Mucosa of rectum (tissue), 2 donors: ENCODE measurements around the gene MICU1.
"Not testable (repeated sequence)": the region's sequence is repeated elsewhere in the genome, so short reads cannot be mapped to it uniquely, and the experiment has no call there.

Experiments used
- H3K27ac ChIP-seq, 2 donors: one replicate each; pipeline ENCODE4 v1.7.0; 2013; ENCODE audit warnings: inconsistent platforms in 2 of 2, low read depth in 2 of 2, low read length in 2 of 2
- H3K27me3 ChIP-seq, 2 donors: one replicate each; pipeline ENCODE4 v1.7.0; 2013; ENCODE audit warnings: low read length in 2 of 2; ENCODE audit not compliant: control insufficient read depth in 2 of 2, insufficient read depth in 2 of 2
- H3K36me3 ChIP-seq, 2 donors: one replicate each; pipeline ENCODE4 v1.7.0; 2013; ENCODE audit warnings: low read length in 2 of 2; ENCODE audit not compliant: control insufficient read depth in 2 of 2, insufficient read depth in 2 of 2
- H3K4me1 ChIP-seq, 2 donors: one replicate each; pipeline ENCODE4 v1.7.0; 2013; ENCODE audit warnings: low read length in 2 of 2, mild to moderate bottlenecking in 1 of 2; ENCODE audit not compliant: control insufficient read depth in 2 of 2, insufficient read depth in 2 of 2
- H3K4me3 ChIP-seq, 2 donors: one replicate each; pipeline ENCODE4 v1.7.0; 2013; ENCODE audit warnings: low read length in 2 of 2
- H3K9ac ChIP-seq, 2 donors: one replicate each; pipeline ENCODE4 v1.7.0; 2013; ENCODE audit warnings: low read length in 2 of 2, low read depth in 1 of 2, mild to moderate bottlenecking in 1 of 2
- H3K9me3 ChIP-seq, 2 donors: one replicate each; pipeline ENCODE4 v1.7.0; 2013; ENCODE audit warnings: low read length in 2 of 2; ENCODE audit not compliant: control insufficient read depth in 2 of 2
- donor health status: healthy.
- donor health status: Normal muscosa, but diverticular disease.

The MICU1 gene

GRCh38 chr10:72351479-72351878, 274.4 kb downstream of the MICU1 start:
- Histone ChIP-seq H3K9me3 (no peaks in the 10 kb centered on the region), H3K4me3 (no peak overlapping the region), H3K36me3 (peaks cover 10 to 18% of the 10 kb centered on the region in 2 donors), H3K27me3 (no peaks in the 10 kb centered on the region), H3K9ac (no peak overlapping the region), H3K27ac (no peak overlapping the region), H3K4me1 (peaks cover 13 to 16% of the 10 kb centered on the region in 2 donors)

- H3K4me1 ChIP-seq = peaks cover 9 to 12% of the 10 kb centered on the region in 2 donors
- peaks cover 10 to 21% of the 10 kb centered on the region in 2 donors for H3K36me3 ChIP-seq
- no peak overlapping the region for H3K9ac ChIP-seq
- no peak overlapping the region for H3K4me3 ChIP-seq
- no peaks in the 10 kb centered on the region for H3K27me3 ChIP-seq
- no peak overlapping the region for H3K27ac ChIP-seq
- no peaks in the 10 kb centered on the region for H3K9me3 ChIP-seq
Observed at GRCh38 chr10:72349438-72349837, 276.4 kb downstream of the MICU1 start.

- Histone ChIP-seq H3K4me3 (no peak overlapping the region), H3K9me3 (no peaks in the 10 kb centered on the region), H3K36me3 (peaks cover 13 to 28% of the 10 kb centered on the region in 2 donors), H3K27me3 (no peaks in the 10 kb centered on the region), H3K4me1 (peaks cover 4 to 6% of the 10 kb centered on the region in 2 donors), H3K27ac (no peak overlapping the region), H3K9ac (no peak overlapping the region)
Observed at GRCh38 chr10:72348282-72348681, 277.6 kb downstream of the MICU1 start.

- H3K27me3 ChIP-seq, H3K9me3 ChIP-seq, H3K27ac ChIP-seq, H3K4me3 ChIP-seq, H3K4me1 ChIP-seq, H3K9ac ChIP-seq: not testable (repeated sequence)
- peaks cover 28 to 36% of the 10 kb centered on the region in 2 donors for H3K36me3 ChIP-seq
Observed at GRCh38 chr10:72346117-72346516, 279.8 kb downstream of the MICU1 start.

GRCh38 chr10:72344932-72345331, 280.9 kb downstream of the MICU1 start:
- H3K27ac ChIP-seq = no peak overlapping the region
- H3K36me3 ChIP-seq = peaks cover 35 to 38% of the 10 kb centered on the region in 2 donors
- no peaks in the 10 kb centered on the region for H3K27me3 ChIP-seq
- H3K9ac ChIP-seq = no peak overlapping the region
- no peaks in the 10 kb centered on the region for H3K9me3 ChIP-seq
- peaks cover 0 to 4% of the 10 kb centered on the region in 2 donors for H3K4me1 ChIP-seq
- no peak overlapping the region for H3K4me3 ChIP-seq

GRCh38 chr10:72342911-72343310, 283.0 kb downstream of the MICU1 start:
- no peak overlapping the region for H3K9ac ChIP-seq
- peaks cover 0 to 4% of the 10 kb centered on the region in 2 donors for H3K4me1 ChIP-seq
- no peak overlapping the region for H3K4me3 ChIP-seq

GRCh38 chr10:72340510-72341261, 285.2 kb downstream of the MICU1 start:
- no peak overlapping the region for H3K9ac ChIP-seq
- no peaks in the 10 kb centered on the region for H3K27me3 ChIP-seq
- H3K4me1 ChIP-seq = peaks cover 12 to 16% of the 10 kb centered on the region in 2 donors
- H3K4me3 ChIP-seq = no peak overlapping the region
- no peaks in the 10 kb centered on the region for H3K9me3 ChIP-seq
- no peak overlapping the region for H3K27ac ChIP-seq
- peaks cover 49 to 56% of the 10 kb centered on the region in 2 donors for H3K36me3 ChIP-seq

More at GRCh38 chr10:72342911-72343310, 283.0 kb downstream of the MICU1 start:
- peaks cover 36 to 37% of the 10 kb centered on the region in 2 donors for H3K36me3 ChIP-seq
- no peaks in the 10 kb centered on the region for H3K9me3 ChIP-seq
- no peak overlapping the region for H3K27ac ChIP-seq
- no peaks in the 10 kb centered on the region for H3K27me3 ChIP-seq

- Histone ChIP-seq H3K27ac (no peak overlapping the region), H3K9ac (no peak overlapping the region), H3K4me3 (no peak overlapping the region), H3K36me3 (peaks cover 56 to 57% of the 10 kb centered on the region in 2 donors), H3K27me3 (no peaks in the 10 kb centered on the region), H3K4me1 (peaks cover 25 to 30% of the 10 kb centered on the region in 2 donors), H3K9me3 (no peaks in the 10 kb centered on the region)
Observed at GRCh38 chr10:72338180-72338579, 287.7 kb downstream of the MICU1 start.

GRCh38 chr10:72337722-72338121, 288.2 kb downstream of the MICU1 start:
- no peak overlapping the region for H3K27ac ChIP-seq
- no peaks in the 10 kb centered on the region for H3K27me3 ChIP-seq
- H3K36me3 ChIP-seq = peaks cover 52 to 53% of the 10 kb centered on the region in 2 donors
- peaks cover 25 to 30% of the 10 kb centered on the region in 2 donors for H3K4me1 ChIP-seq
- H3K9ac ChIP-seq = no peak overlapping the region
- no peaks in the 10 kb centered on the region for H3K9me3 ChIP-seq
- no peak overlapping the region for H3K4me3 ChIP-seq

GRCh38 chr10:72337039-72337629, 288.7 kb downstream of the MICU1 start:
- H3K27me3 ChIP-seq = no peaks in the 10 kb centered on the region
- H3K36me3 ChIP-seq = peaks cover 47 to 49% of the 10 kb centered on the region in 2 donors
- H3K9ac ChIP-seq = no peak overlapping the region

More at GRCh38 chr10:72337039-72337629, 288.7 kb downstream of the MICU1 start:
- Histone ChIP-seq H3K4me3 (no peak overlapping the region), H3K27ac (no peak overlapping the region), H3K4me1 (peaks cover 28 to 33% of the 10 kb centered on the region in 2 donors), H3K9me3 (no peaks in the 10 kb centered on the region)
